Testis (tissue), 2 donors: ENCODE results near the gene AUTS2.

ENCODE experiments used
- CTCF ChIP-seq, 3 experiments: fragments of 450-650 bp in 2 of 3; fragments of 200-600 bp in 1 of 3; sonication (generic) in 1 of 3; IDR thresholded peaks; one replicate each; pipeline ENCODE4 v1.5.1; 2016 to 2019; ENCODE audit warnings: antibody characterized with exemption in 3 of 3, mild to moderate bottlenecking in 2 of 3, moderate library complexity in 1 of 3
- POLR2A ChIP-seq: fragments of 450-650 bp; IDR thresholded peaks from one replicate; pipeline ENCODE4 v1.6.1; 2017; ENCODE audit warnings: antibody characterized with exemption, mild to moderate bottlenecking, moderate library complexity

DNA sequence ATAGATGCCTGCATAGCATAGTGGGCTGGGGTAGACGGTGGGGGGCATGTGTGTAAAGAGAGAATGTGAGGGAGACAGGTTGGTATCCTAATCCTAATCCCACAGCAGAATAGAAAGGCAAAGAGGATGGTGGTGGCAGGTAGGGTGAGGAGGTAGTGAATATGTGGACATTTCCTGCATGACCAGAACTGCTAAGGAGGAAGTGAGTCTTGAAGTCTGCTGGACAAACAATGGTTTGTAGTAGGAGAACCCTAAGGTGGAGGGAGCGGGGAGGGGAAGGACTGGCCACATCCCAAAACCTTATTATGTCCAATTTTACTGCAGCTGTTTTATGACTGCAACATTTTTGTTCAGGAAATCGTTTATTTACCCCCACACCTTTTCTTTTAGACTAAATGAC, 279.7 kb downstream of the AUTS2 start:
- no peak for TF ChIP-seq CTCF (IDR thresholded peaks at IDR 0.05)
- no peak for TF ChIP-seq POLR2A
